NT2/D1 (cell line): Measurements from ENCODE around the gene RUNX2.

Experiments used
- YY1 ChIP-seq: IDR thresholded peaks from 2 replicates; pipeline ENCODE4 v1.6.1; 2011; ENCODE audit not compliant: insufficient read length, insufficient read depth
- ZNF274 ChIP-seq: IDR thresholded peaks from 2 replicates; pipeline ENCODE4 v1.6.1; 2011; ENCODE audit warnings: mild to moderate bottlenecking, low read depth, low read length

DNA sequence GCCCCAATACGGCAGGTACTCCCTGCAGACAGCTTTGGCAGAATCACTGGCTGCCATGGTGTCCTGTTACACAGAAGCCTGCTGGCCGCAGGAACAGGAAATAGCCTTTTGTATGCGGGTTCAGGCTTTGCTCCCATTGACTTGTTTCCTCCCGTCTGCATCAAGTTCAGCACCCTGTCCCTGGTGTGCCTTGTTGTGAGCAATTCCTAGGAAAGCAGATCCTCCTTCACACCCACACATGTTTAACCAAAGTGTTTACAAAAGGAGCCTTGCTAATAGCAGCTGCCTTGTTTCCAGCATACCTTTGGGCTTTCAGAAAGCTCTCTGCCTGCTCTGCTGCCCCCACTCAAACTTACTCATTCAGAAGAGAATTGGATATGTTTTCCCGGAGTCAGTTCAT is 176.8 kb downstream of the RUNX2 start:
- TF ChIP-seq ZNF274 (no peak), YY1 (no peak)
